ENCODE data around the gene SLC44A3.

DNA sequence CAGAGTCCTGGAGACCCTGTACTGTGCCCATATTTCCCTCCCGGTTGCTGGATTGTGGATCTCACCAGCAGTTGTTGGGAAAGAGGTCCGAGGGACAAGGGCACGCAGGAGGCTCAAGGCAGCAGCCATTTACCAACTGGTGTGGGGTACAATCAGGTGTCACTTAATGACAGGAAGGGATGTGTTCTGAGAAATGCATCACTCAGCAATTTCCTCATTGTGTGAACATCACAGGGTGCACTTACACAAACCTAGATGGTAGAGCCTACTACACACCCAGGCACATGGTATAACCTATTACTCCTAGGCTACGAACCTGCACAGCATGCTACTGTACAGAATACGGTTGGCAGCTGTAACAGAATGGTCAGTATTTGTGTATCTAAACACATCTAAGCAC, 20.7 kb downstream of the SLC44A3 start:
- TF ChIP-seq, protein P1, sequence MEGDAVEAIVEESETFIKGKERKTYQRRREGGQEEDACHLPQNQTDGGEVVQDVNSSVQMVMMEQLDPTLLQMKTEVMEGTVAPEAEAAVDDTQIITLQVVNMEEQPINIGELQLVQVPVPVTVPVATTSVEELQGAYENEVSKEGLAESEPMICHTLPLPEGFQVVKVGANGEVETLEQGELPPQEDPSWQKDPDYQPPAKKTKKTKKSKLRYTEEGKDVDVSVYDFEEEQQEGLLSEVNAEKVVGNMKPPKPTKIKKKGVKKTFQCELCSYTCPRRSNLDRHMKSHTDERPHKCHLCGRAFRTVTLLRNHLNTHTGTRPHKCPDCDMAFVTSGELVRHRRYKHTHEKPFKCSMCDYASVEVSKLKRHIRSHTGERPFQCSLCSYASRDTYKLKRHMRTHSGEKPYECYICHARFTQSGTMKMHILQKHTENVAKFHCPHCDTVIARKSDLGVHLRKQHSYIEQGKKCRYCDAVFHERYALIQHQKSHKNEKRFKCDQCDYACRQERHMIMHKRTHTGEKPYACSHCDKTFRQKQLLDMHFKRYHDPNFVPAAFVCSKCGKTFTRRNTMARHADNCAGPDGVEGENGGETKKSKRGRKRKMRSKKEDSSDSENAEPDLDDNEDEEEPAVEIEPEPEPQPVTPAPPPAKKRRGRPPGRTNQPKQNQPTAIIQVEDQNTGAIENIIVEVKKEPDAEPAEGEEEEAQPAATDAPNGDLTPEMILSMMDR (IDR thresholded peaks at IDR 0.05): no peak
- TF ChIP-seq POLR2A (IDR thresholded peaks at IDR 0.05) (no peak), EP300 (IDR thresholded peaks at IDR 0.05) (no peak)
